Aorta (tissue), 5 donors: ENCODE results near the gene TMEM191C. TPM values are rescaled to one million over a fixed set of nuclear protein-coding genes. Genes with fewer than 3 reads are reported as not detected.
"Not testable (repeated sequence)": the region's sequence is repeated elsewhere in the genome, so short reads cannot be mapped to it uniquely, and the experiment has no call there.

ENCODE experiments used
- ATAC-seq: fragments of 200-7000 bp; cut with Tn5 transposase; one replicate; pipeline ENCODE4 v1.9.1; 2022; ENCODE audit warnings: moderate library complexity; ENCODE audit not compliant: low FRiP score
- DNase-seq, 2 donors: peaks; one replicate each; pipeline ENCODE4 v3.0.0-alpha.2; 2020
- H3K27ac ChIP-seq, 2 donors: one replicate each; pipeline ENCODE4 v1.5.1; 2013; ENCODE audit warnings: low read length in 2 of 2, mild to moderate bottlenecking in 2 of 2, moderate library complexity in 2 of 2, control low read depth in 1 of 2, inconsistent platforms in 1 of 2, low read depth in 1 of 2
- H3K27me3 ChIP-seq, 2 donors: one replicate each; pipeline ENCODE4 v1.6.1; 2013; ENCODE audit warnings: control low read depth in 1 of 2, low read length in 1 of 2, mild to moderate bottlenecking in 1 of 2, moderate library complexity in 1 of 2; ENCODE audit not compliant: insufficient read depth in 2 of 2, control insufficient read depth in 1 of 2
- H3K36me3 ChIP-seq, 2 donors: one replicate each; pipeline ENCODE4 v1.6.1; 2013; ENCODE audit warnings: control low read depth in 1 of 2, low read length in 1 of 2, mild to moderate bottlenecking in 1 of 2; ENCODE audit not compliant: insufficient read depth in 2 of 2, control insufficient read depth in 1 of 2
- H3K4me1 ChIP-seq, 2 donors: one replicate each; pipeline ENCODE4 v1.6.1; 2013; ENCODE audit warnings: low read length in 2 of 2, control low read depth in 1 of 2, mild to moderate bottlenecking in 1 of 2, moderate library complexity in 1 of 2; ENCODE audit not compliant: insufficient read depth in 2 of 2, control insufficient read depth in 1 of 2
- H3K4me3 ChIP-seq, 2 donors: one replicate each; pipeline ENCODE4 v1.5.1; 2013; ENCODE audit warnings: low read length in 2 of 2, control low read depth in 1 of 2, mild to moderate bottlenecking in 1 of 2
- H3K9me3 ChIP-seq: one replicate; pipeline ENCODE4 v1.6.1; 2013; ENCODE audit warnings: mild to moderate bottlenecking, low read length; ENCODE audit not compliant: control insufficient read depth
- WGBS, 2 donors: extraction: QIAGEN DNeasy Blood & Tissue Kit; methylation state at CpG; one replicate each; pipeline ENCODE4 v1.1.7; 2013; 5-methylcytosine and 5-hydroxymethylcytosine counted together
- intact Hi-C, 2 donors: fragments of 100-400 bp; cut with DNase I; formaldehyde crosslinking; loops; one replicate each; pipeline versions ENCODE4 v1.14.2 to v1.15.0; 2022
- long read RNA-seq, 2 donors: library from polyadenylated mRNA; unstranded; transcript quantifications; one replicate each; pipeline ENCODE4 v2.0.0, GENCODE V29; 2020 to 2021
- polyA plus RNA-seq, 2 donors: library from polyadenylated mRNA; stranded (reverse); fragments of 200-250 nt; gene quantifications; one replicate each; pipeline ENCODE4 v1.2.3, GENCODE V29; 2013
- total RNA-seq, 2 donors: library from RNA; stranded (reverse); fragmentation: NEBNext Ultra II Directional; extraction: Animal tissue kit (Norgen Biotek cat#: 25700); gene quantifications; one replicate each; pipeline ENCODE4 v1.2.1, GENCODE V29; 2021
- donor health status: healthy with polysubstance abuse.
- donor health status: Bipolar disorder and iron deficiency.
- donor health status: DM: no; HTN: no; CAD: no.
- donor health status: DM: no; HTN: no; CAD: no.
- donor health status: DM: yes; HTN: yes; CAD: no.

The TMEM191C gene
- total RNA-seq (1 to 10 TPM in 1 of 2 donors, under 1 TPM in 1; 0.55 to 1.4 TPM), polyA plus RNA-seq (1 to 10 TPM in 1 of 2 donors, under 1 TPM in 1; 0.50 to 2.9 TPM)
- long read RNA-seq, donor 1 = 0 reads
- long read RNA-seq, donor 2, partial matches to known transcripts = 0 of 2 reads
- long read RNA-seq, donor 2, other reads (novel, unspliced or antisense) = 2 of 2 reads

- H3K27me3 ChIP-seq, intact Hi-C loops, H3K36me3 ChIP-seq, H3K4me3 ChIP-seq, H3K9me3 ChIP-seq, H3K4me1 ChIP-seq, DNase-seq, H3K27ac ChIP-seq: not testable (repeated sequence)
- ATAC-seq = peak; percentile 66
- 1% methylated on average over 24 of the region's 74 CpGs; no CpG with 5 or more reads in 1 of the 2 donors for WGBS, 2 donors
Measured at GRCh38 chr22:21467337-21468193, at the start of gene TMEM191C. TSS of gene TMEM191C (plus strand) at chr22:21467387. CDS start at chr22:21467460, 73 bp downstream.

GRCh38 chr22:21417853-21418252 is 49.3 kb upstream of the TMEM191C start:
- ATAC-seq, H3K27me3 ChIP-seq, H3K36me3 ChIP-seq, H3K9me3 ChIP-seq, H3K4me3 ChIP-seq, intact Hi-C loops, H3K27ac ChIP-seq, H3K4me1 ChIP-seq: not testable (repeated sequence)
- WGBS, 2 donors = 0 to 1% methylated on average over 15 to 18 of the region's 33 CpGs
- peak; percentile 50 to 83 for DNase-seq

GRCh38 chr22:21418974-21419638 is 48.1 kb upstream of the TMEM191C start:
- DNase-seq, H3K4me3 ChIP-seq, H3K27me3 ChIP-seq, H3K4me1 ChIP-seq, intact Hi-C loops, H3K9me3 ChIP-seq, H3K27ac ChIP-seq, H3K36me3 ChIP-seq: not testable (repeated sequence)
- 79% methylated on average over 5 of the region's 15 CpGs for WGBS, 2 donors
- peak; percentile 4 for ATAC-seq

- intact Hi-C loops, ATAC-seq, H3K27ac ChIP-seq, H3K36me3 ChIP-seq, H3K4me1 ChIP-seq, H3K27me3 ChIP-seq, H3K4me3 ChIP-seq, DNase-seq, H3K9me3 ChIP-seq: not testable (repeated sequence)
- WGBS, 2 donors = 19 to 30% methylated on average over 5 of the region's 19 CpGs
Measured at GRCh38 chr22:21420180-21420763, 46.9 kb upstream of the TMEM191C start.

- DNase-seq, H3K4me1 ChIP-seq, intact Hi-C loops, H3K27ac ChIP-seq, ATAC-seq, H3K4me3 ChIP-seq, H3K9me3 ChIP-seq, H3K27me3 ChIP-seq, H3K36me3 ChIP-seq: not testable (repeated sequence)
- 70 to 83% methylated on average over 2 to 4 of the region's 12 CpGs for WGBS, 2 donors
Measured at GRCh38 chr22:21424084-21424709, 43.0 kb upstream of the TMEM191C start.

GRCh38 chr22:21434378-21435233 is 32.6 kb upstream of the TMEM191C start:
- DNase-seq, H3K27ac ChIP-seq, H3K27me3 ChIP-seq, H3K4me3 ChIP-seq, H3K4me1 ChIP-seq, intact Hi-C loops, ATAC-seq, H3K9me3 ChIP-seq, H3K36me3 ChIP-seq: not testable (repeated sequence)
- no CpG with 5 or more reads among the region's 15 CpGs for WGBS, 2 donors

- DNase-seq = peak in 1 of 2 donors; percentile 47
Measured at GRCh38 chr22:21435998-21436810, 31.0 kb upstream of the TMEM191C start.

More at GRCh38 chr22:21435998-21436810, 31.0 kb upstream of the TMEM191C start:
- H3K4me3 ChIP-seq, H3K36me3 ChIP-seq, intact Hi-C loops, H3K27ac ChIP-seq, H3K27me3 ChIP-seq, H3K4me1 ChIP-seq, H3K9me3 ChIP-seq: not testable (repeated sequence)
- peak; percentile 89 for ATAC-seq
- WGBS, 2 donors = 0 to 4% methylated on average over 2 to 4 of the region's 12 CpGs
